ENCODE data around the gene STT3B.

Gene STT3B

DNA sequence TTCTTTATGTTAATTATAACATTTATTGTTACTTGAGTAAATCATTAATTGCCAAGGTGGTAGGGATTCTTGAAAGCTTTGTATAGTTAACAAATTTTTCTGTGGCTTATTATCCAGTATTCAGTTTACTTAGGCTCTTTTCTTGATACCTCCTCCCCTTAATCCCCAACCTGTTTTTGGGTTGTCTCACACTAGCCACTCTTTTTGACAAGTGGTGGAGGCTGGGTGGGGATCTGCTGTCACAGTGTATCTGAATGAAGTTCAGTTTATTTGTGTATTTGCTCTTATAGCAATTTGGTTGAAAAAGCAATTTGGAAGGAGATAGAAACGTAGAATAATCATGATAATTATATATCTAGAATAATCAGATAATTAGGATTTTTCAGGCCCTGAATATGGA, 43.8 kb downstream of the STT3B start:
- in situ Hi-C loops (cut with MboI; ENCODE audit: low sequenced_read_pairs, unreplicated experiment): no loop called here
- DNase-seq (ENCODE audit: low spot score): no peak
- TF ChIP-seq, protein P1, sequence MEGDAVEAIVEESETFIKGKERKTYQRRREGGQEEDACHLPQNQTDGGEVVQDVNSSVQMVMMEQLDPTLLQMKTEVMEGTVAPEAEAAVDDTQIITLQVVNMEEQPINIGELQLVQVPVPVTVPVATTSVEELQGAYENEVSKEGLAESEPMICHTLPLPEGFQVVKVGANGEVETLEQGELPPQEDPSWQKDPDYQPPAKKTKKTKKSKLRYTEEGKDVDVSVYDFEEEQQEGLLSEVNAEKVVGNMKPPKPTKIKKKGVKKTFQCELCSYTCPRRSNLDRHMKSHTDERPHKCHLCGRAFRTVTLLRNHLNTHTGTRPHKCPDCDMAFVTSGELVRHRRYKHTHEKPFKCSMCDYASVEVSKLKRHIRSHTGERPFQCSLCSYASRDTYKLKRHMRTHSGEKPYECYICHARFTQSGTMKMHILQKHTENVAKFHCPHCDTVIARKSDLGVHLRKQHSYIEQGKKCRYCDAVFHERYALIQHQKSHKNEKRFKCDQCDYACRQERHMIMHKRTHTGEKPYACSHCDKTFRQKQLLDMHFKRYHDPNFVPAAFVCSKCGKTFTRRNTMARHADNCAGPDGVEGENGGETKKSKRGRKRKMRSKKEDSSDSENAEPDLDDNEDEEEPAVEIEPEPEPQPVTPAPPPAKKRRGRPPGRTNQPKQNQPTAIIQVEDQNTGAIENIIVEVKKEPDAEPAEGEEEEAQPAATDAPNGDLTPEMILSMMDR (IDR thresholded peaks at IDR 0.05; ENCODE audit: borderline replicate concordance, control extremely low read depth, extremely low read depth, insufficient read depth, missing control alignments): no peak

DNA sequence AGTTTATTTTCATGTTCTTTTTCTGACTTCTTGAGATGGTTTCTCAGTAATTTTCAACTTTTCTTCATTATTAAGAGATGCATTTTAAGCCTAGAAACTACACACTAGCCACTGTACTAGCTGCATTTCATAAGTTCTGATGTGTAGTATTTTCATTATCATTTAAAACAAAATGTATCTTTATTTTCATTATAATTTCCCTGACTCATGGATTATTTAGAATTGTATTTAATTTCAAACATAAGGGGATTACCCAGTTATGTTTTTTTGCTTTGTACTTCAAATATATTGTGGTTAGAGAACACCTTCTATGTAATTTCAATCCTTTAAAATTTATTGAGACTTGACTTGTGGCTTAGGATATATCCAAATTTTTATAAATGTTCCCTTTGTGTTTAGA, 44.5 kb downstream of the STT3B start:
- DNase-seq (ENCODE audit: low spot score): no peak
- TF ChIP-seq, protein P1 (IDR thresholded peaks at IDR 0.05; ENCODE audit: borderline replicate concordance, control extremely low read depth, extremely low read depth, insufficient read depth, missing control alignments): no peak
- in situ Hi-C loops (cut with MboI; ENCODE audit: low sequenced_read_pairs, unreplicated experiment): no loop called here

DNA sequence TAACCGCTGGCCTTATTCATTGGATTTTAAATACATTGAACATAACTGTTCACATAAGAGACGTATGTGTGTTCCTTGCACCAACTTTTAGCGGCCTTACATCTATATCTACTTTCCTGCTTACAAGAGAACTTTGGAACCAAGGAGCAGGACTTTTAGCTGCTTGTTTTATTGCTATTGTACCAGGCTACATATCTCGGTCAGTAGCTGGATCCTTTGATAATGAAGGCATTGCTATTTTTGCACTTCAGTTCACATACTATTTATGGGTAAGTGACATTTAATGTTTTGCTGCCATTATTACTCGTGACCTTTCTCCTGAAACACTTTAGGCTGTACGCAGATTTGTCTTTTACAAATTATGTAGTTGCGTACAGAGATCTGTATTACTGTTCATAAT, 47.1 kb downstream of the STT3B start:
- no peak for DNase-seq (ENCODE audit: low spot score)
- in situ Hi-C loops (cut with MboI; ENCODE audit: low sequenced_read_pairs, unreplicated experiment): no loop called here
- TF ChIP-seq, protein P1 (IDR thresholded peaks at IDR 0.05; ENCODE audit: borderline replicate concordance, control extremely low read depth, extremely low read depth, insufficient read depth, missing control alignments): no peak

DNA sequence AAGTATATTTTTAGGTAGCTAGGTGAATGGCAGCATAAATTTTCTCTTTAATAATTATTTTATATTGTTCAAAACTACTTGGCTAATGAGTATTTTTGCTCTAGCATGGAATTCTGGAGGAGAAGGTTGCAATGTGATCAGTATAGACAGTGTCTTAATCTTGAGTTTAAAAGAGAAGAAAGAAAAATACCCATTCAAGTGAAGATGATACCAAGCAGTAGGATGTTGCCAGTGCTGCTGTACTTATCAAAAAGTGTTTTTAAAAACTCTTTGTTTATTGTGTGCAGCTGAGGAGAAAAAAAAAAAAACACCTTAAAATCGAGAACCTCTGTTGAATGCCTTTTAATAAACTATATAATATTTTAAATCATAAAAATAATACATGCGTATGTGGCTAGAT, 47.9 kb downstream of the STT3B start:
- DNase-seq (ENCODE audit: low spot score): no peak
- in situ Hi-C loops (cut with MboI; ENCODE audit: low sequenced_read_pairs, unreplicated experiment): no loop called here
- TF ChIP-seq, protein P1 (IDR thresholded peaks at IDR 0.05; ENCODE audit: borderline replicate concordance, control extremely low read depth, extremely low read depth, insufficient read depth, missing control alignments): no peak

DNA sequence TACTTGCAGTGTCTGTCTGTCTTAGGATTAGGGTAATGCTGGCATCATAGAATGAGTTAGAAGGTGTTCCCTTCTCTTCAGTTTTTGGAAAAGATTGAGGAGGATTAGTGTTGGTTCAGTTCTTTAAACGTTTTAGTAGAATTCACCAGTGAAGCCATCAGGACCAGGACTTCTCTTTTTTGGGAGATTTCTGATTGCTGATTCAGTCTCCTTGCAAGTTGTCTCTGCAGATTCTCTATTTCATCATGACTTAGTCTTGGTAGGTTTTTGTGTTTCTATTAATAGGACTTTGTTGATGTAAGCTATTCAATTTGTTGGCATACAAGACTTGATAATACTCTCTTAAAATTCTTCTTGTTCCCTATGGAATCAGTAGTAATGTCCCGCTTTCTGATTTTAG, 48.9 kb downstream of the STT3B start:
- in situ Hi-C loops (cut with MboI; ENCODE audit: low sequenced_read_pairs, unreplicated experiment): no loop called here
- TF ChIP-seq, protein P1 (IDR thresholded peaks at IDR 0.05; ENCODE audit: borderline replicate concordance, control extremely low read depth, extremely low read depth, insufficient read depth, missing control alignments): no peak
- DNase-seq (ENCODE audit: low spot score): no peak

DNA sequence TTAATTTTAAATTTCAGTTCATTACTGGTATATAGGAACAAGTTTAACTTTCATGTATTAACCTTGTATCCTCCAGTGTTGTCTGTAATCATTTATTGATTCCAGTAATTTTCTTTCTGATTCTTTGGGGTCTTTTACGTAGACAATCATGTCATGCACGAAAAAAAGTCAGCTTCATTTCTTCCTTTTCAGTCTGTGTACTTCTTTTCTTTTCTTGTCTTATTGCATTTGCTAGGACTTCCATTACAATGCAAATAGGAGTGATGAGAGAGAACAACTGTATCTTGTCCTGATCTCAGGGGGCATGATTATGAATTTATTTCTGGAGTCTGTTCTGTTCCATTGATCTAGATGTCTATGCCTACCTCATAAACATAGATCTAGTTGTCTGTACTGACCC, 56.5 kb downstream of the STT3B start:
- in situ Hi-C loops (cut with MboI; ENCODE audit: low sequenced_read_pairs, unreplicated experiment): no loop called here
- DNase-seq (ENCODE audit: low spot score): no peak
- TF ChIP-seq, protein P1 (IDR thresholded peaks at IDR 0.05; ENCODE audit: borderline replicate concordance, control extremely low read depth, extremely low read depth, insufficient read depth, missing control alignments): no peak

DNA sequence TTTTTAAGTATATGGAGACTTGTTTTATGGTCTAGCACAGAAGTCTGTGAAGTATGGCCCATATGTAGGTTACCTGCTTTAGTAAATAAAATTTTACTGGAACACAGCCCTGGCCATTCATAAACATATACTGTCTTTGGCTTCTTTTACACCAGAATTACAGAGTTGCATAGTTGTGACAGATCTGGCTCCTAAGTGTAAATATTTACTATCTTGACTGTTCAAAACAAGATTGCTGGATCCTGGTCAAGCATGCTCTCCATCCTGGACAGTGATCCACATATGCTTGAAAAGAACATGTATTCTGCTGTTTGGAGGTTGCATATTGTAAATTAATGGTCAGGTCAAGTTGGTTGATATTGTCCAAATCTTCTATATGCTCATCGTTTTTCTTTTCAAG, 57.9 kb downstream of the STT3B start:
- TF ChIP-seq, protein P1 (IDR thresholded peaks at IDR 0.05; ENCODE audit: borderline replicate concordance, control extremely low read depth, extremely low read depth, insufficient read depth, missing control alignments): no peak
- no peak for DNase-seq (ENCODE audit: low spot score)
- in situ Hi-C loops (cut with MboI; ENCODE audit: low sequenced_read_pairs, unreplicated experiment): no loop called here

Measured in GM13976 (cell line).